ENCODE data around the gene IL17C. TPM values are rescaled to one million over a fixed set of nuclear protein-coding genes. Genes with fewer than 3 reads are reported as not detected.
A peak's percentile ranks its signal among the peaks of the same experiment; 100 is the strongest.

IL17C gene
- total RNA-seq, 1 donor from 2014 or later = 0.23 TPM

DNA sequence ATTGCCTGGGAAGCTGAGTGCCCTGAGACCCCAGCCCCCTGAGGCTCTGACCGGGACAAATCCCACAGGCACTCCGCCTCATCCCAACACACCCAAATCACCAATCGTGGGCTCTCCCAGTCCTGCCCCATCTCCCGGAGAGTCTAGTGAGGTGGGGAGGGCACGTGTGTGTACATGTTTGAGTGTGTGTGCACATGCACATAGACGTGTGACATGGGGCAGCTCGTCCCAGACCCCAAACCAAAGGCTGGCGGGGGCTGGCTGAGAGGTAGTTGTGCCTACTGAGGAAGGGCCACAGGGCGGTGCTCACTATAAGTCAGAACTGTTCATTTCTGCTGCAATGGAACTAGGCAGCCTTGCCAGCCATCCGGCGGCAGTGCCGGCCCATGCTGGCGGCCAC lies 39.3 kb downstream of the IL17C start:
- Mint-ChIP-seq H3K4me3 (no peak overlapping the region), H3K9me3 (no peaks in the 10 kb centered on the region), H3K27ac (ENCODE audit: unreplicated experiment) (no peak overlapping the region), H3K27me3 (ENCODE audit: low read depth) (peaks cover 11% of the 10 kb centered on the region), H3K4me1 (peaks cover 7% of the 10 kb centered on the region), H3K36me3 (ENCODE audit: low read depth) (no peaks in the 10 kb centered on the region)
- no peak for DNase-seq (ENCODE audit: low read depth, low spot score)
- TF ChIP-seq, protein P1, sequence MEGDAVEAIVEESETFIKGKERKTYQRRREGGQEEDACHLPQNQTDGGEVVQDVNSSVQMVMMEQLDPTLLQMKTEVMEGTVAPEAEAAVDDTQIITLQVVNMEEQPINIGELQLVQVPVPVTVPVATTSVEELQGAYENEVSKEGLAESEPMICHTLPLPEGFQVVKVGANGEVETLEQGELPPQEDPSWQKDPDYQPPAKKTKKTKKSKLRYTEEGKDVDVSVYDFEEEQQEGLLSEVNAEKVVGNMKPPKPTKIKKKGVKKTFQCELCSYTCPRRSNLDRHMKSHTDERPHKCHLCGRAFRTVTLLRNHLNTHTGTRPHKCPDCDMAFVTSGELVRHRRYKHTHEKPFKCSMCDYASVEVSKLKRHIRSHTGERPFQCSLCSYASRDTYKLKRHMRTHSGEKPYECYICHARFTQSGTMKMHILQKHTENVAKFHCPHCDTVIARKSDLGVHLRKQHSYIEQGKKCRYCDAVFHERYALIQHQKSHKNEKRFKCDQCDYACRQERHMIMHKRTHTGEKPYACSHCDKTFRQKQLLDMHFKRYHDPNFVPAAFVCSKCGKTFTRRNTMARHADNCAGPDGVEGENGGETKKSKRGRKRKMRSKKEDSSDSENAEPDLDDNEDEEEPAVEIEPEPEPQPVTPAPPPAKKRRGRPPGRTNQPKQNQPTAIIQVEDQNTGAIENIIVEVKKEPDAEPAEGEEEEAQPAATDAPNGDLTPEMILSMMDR (conservative IDR thresholded peaks at IDR 0.05) = no peak

GRCh38 chr16:88678224-88678979 lies 40.0 kb downstream of the IL17C start:
- H3K9me3 Mint-ChIP-seq = no peaks in the 10 kb centered on the region
- TF ChIP-seq, protein P1 (conservative IDR thresholded peaks at IDR 0.05) = no peak
- DNase-seq (ENCODE audit: low read depth, low spot score) = no peak
- no peak overlapping the region for H3K27ac Mint-ChIP-seq (ENCODE audit: unreplicated experiment)
- H3K27me3 Mint-ChIP-seq (ENCODE audit: low read depth) = peaks cover 14% of the 10 kb centered on the region
- no peak overlapping the region for H3K4me3 Mint-ChIP-seq
- H3K4me1 Mint-ChIP-seq = peaks cover 7% of the 10 kb centered on the region
- no peaks in the 10 kb centered on the region for H3K36me3 Mint-ChIP-seq (ENCODE audit: low read depth)

- peaks cover 35% of the 10 kb centered on the region for H3K27me3 Mint-ChIP-seq (ENCODE audit: low read depth)
- H3K4me3 Mint-ChIP-seq = no peak overlapping the region
- no peak overlapping the region for H3K27ac Mint-ChIP-seq (ENCODE audit: unreplicated experiment)
- DNase-seq (ENCODE audit: low read depth, low spot score) = no peak
- H3K36me3 Mint-ChIP-seq (ENCODE audit: low read depth) = no peaks in the 10 kb centered on the region
- no peaks in the 10 kb centered on the region for H3K9me3 Mint-ChIP-seq
- peaks cover 7% of the 10 kb centered on the region for H3K4me1 Mint-ChIP-seq
- TF ChIP-seq, protein P1 (conservative IDR thresholded peaks at IDR 0.05) = no peak
These were observed 42.2 kb downstream of the IL17C start for GRCh38 chr16:88680554-88681083.

- TF ChIP-seq, protein P1 (conservative IDR thresholded peaks at IDR 0.05) = peak; percentile 48
- no peak overlapping the region for H3K4me3 Mint-ChIP-seq
- no peak for DNase-seq (ENCODE audit: low read depth, low spot score)
- H3K9me3 Mint-ChIP-seq = no peaks in the 10 kb centered on the region
- H3K36me3 Mint-ChIP-seq (ENCODE audit: low read depth) = no peaks in the 10 kb centered on the region
- H3K4me1 Mint-ChIP-seq = peaks cover 7% of the 10 kb centered on the region
- no peak overlapping the region for H3K27ac Mint-ChIP-seq (ENCODE audit: unreplicated experiment)
- H3K27me3 Mint-ChIP-seq (ENCODE audit: low read depth) = peaks cover 39% of the 10 kb centered on the region
These were observed 42.8 kb downstream of the IL17C start for GRCh38 chr16:88681084-88681680.

DNA sequence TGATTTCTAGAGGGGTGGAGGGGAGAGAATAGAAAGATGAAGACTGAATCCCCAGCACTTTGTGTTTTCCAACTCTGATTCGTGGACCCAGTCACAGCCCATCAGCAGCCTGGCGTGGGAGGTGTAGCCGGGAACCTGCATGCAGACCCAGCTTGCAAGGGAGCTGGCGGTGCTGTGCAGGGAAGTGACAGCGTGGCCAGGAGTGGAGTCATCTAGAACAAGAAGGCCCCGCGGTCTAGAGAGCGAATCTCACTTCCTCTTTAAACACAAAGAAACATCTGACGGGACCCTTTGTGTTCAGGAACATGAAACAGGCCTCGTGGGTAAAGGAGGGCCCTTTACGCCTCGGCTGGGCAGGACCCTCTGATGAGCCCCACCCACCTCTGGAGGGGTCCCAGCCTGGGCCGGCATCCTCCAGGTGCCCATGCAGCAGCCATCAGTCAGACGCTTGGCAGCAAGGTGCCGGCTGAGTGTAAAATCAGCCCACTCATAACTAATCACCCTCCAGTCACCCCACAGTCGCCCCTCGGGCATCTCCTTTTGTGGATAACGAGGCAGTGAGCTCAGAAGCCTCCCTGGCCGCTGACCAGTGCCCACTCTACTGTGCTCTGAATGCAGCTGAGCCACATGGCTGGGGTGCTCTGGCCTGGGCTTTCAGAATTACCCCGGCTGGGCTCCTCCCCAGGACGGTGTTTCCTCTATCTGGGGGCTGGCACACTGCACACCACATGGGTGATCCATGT lies 43.5 kb downstream of the IL17C start:
- no peak overlapping the region for H3K4me3 Mint-ChIP-seq

More for the DNA sequence above, 43.5 kb downstream of the IL17C start:
- Mint-ChIP-seq H3K36me3 (ENCODE audit: low read depth) (no peaks in the 10 kb centered on the region), H3K27ac (ENCODE audit: unreplicated experiment) (no peak overlapping the region), H3K9me3 (no peaks in the 10 kb centered on the region), H3K27me3 (ENCODE audit: low read depth) (peaks cover 43% of the 10 kb centered on the region), H3K4me1 (peaks cover 7% of the 10 kb centered on the region)
- DNase-seq (ENCODE audit: low read depth, low spot score) = no peak
- TF ChIP-seq, protein P1 (conservative IDR thresholded peaks at IDR 0.05) = no peak

Measured in neural crest cell (in vitro differentiated cells).